K562 (cell line): Measurements from ENCODE around the gene SCYL3. TPM values are rescaled to one million over a fixed set of nuclear protein-coding genes. Genes with fewer than 3 reads are reported as not detected.

ENCODE experiments used
- ATAC-seq: fragments of 200-7000 bp; cut with Tn5 transposase; 3 replicates; pipeline ENCODE4 v1.9.1; 2020; ENCODE audit warnings: moderate library complexity
- BruUV-seq: library from RNA; stranded (reverse); fragments of 400-500 nt; replicated peaks from 2 replicates; lab custom pipeline; 2021; lab: Mats Ljungman, UMichigan
- CTCF ChIA-PET: fragments of 300-600 bp; formaldehyde crosslinking; extraction: SDS; loops from one replicate; lab custom pipeline; 2021; ENCODE audit warnings: low intra/inter-chr PET ratio; lab: Yijun Ruan, JAX
- POLR2A ChIA-PET: fragments of 300-600, 350-650 bp; sonication (Branson Sonifier 250); formaldehyde crosslinking; extraction: SDS; loops from one replicate; lab custom pipeline; 2021; ENCODE audit warnings: antibody characterized with exemption, inconsistent platforms; lab: Yijun Ruan, JAX
- DNase-seq, 4 experiments: peaks; one replicate each; pipeline versions ENCODE4 v3.0.0 to v3.0.0-alpha.2; 2011 to 2018; ENCODE audit warnings: low spot score in 3 of 4, mixed read lengths in 3 of 4; ENCODE audit errors: extremely low read depth in 1 of 4
- FAIRE-seq: peaks from 2 replicates; lab custom pipeline; 2011; peaks lifted over from hg19 to GRCh38; lab: Jason Lieb, UNC
- H2AFZ ChIP-seq: 2 replicates; pipeline ENCODE4 v1.6.0; 2011; ENCODE audit warnings: low read depth, low read length, control low read depth, inconsistent platforms
- H3K27ac ChIP-seq: fragments of 200-600 bp; 3 replicates; pipeline ENCODE4 v1.8.0; 2011; ENCODE audit warnings: low read depth, mild to moderate bottlenecking, control low read depth, inconsistent platforms, low read length, moderate library complexity, mixed read lengths; ENCODE audit errors: extremely low read depth
- H3K27me3 ChIP-seq, 2 experiments: fragments of 300-600 bp in 1 of 2; 2 replicates in 1 of 2; 3 replicates in 1 of 2; pipeline versions ENCODE4 v1.6.0 to v1.8.0; 2011; ENCODE audit warnings: inconsistent platforms in 2 of 2, low read length in 2 of 2, mild to moderate bottlenecking in 1 of 2, mixed read lengths in 1 of 2, moderate library complexity in 1 of 2; ENCODE audit not compliant: control insufficient read depth in 2 of 2, insufficient read depth in 2 of 2
- H3K36me3 ChIP-seq: fragments of 300-600 bp; 3 replicates; pipeline ENCODE4 v1.8.0; 2011; ENCODE audit warnings: mild to moderate bottlenecking, low read length, inconsistent platforms; ENCODE audit not compliant: control insufficient read depth, insufficient read depth
- H3K4me1 ChIP-seq, 2 experiments: fragments of 200-600 bp in 1 of 2; replicated peaks in 1 of 2; 2 replicates in 1 of 2; 3 replicates in 1 of 2; pipeline versions ENCODE4 v1.5.1 to v1.8.0; 2011; ENCODE audit warnings: inconsistent platforms in 2 of 2, low read length in 2 of 2, mild to moderate bottlenecking in 1 of 2, mixed read lengths in 1 of 2, moderate library complexity in 1 of 2; ENCODE audit not compliant: control insufficient read depth in 2 of 2, insufficient read depth in 2 of 2
- H3K4me2 ChIP-seq: 2 replicates; pipeline ENCODE4 v1.6.1; 2011; ENCODE audit warnings: low read length, control low read depth, inconsistent platforms, mixed read lengths; ENCODE audit not compliant: insufficient read depth
- H3K4me3 ChIP-seq: fragments of 200-600 bp; sonication (generic), shearing (Covaris generic); 2 replicates; pipeline ENCODE4 v1.5.1; 2016; ENCODE audit warnings: control low read depth, inconsistent platforms
- H3K79me2 ChIP-seq: fragments of 200-600 bp; 3 replicates; pipeline ENCODE4 v1.8.0; 2011; ENCODE audit warnings: low read length, inconsistent platforms; ENCODE audit not compliant: control insufficient read depth, insufficient read depth
- H3K9ac ChIP-seq, 2 experiments: 2 replicates each; pipeline versions ENCODE4 v1.6.0 to v1.6.1; 2011; ENCODE audit warnings: low read depth in 2 of 2, low read length in 2 of 2, control low read depth in 1 of 2, inconsistent platforms in 1 of 2, mild to moderate bottlenecking in 1 of 2, mixed read lengths in 1 of 2; ENCODE audit not compliant: insufficient read depth in 1 of 2
- H3K9me1 ChIP-seq: one replicate; pipeline ENCODE4 v1.6.0; 2011; ENCODE audit warnings: inconsistent platforms, mild to moderate bottlenecking, low read length, moderate library complexity; ENCODE audit not compliant: control insufficient read depth, insufficient read depth
- H3K9me3 ChIP-seq: replicated peaks from 2 replicates; pipeline ENCODE4 v1.5.1; 2011; ENCODE audit warnings: low read depth, low read length, inconsistent platforms; ENCODE audit not compliant: control insufficient read depth, insufficient read depth
- H4K20me1 ChIP-seq: replicated peaks from 2 replicates; pipeline ENCODE4 v1.6.1; 2011; ENCODE audit warnings: low read length, inconsistent platforms, mixed read lengths; ENCODE audit not compliant: control insufficient read depth, insufficient read depth
- DDX20 ChIP-seq: fragments of 450-650 bp; IDR thresholded peaks from 2 replicates; pipeline ENCODE4 v1.6.1; 2016; ENCODE audit warnings: missing genetic modification characterization, low read depth, mild to moderate bottlenecking, missing compliant biosample characterization, moderate library complexity
- GTF2A2 ChIP-seq: IDR thresholded peaks from 2 replicates; pipeline ENCODE4 v1.6.1; 2016; ENCODE audit warnings: mild to moderate bottlenecking, missing genetic modification characterization, missing compliant biosample characterization
- KDM2B ChIP-seq: fragments of 250-450 bp; sonication (Bioruptor Pico); IDR thresholded peaks from 2 replicates; pipeline ENCODE4 v1.8.0; 2021; ENCODE audit warnings: mild to moderate bottlenecking, moderate library complexity
- NR2C2 ChIP-seq, 2 experiments: fragments of 200-800 bp in 1 of 2; sonication (Bioruptor generic) in 1 of 2; sonication (generic) in 1 of 2; formaldehyde crosslinking in 1 of 2; IDR thresholded peaks; 2 replicates each; pipeline versions ENCODE4 v1.6.1 to v1.8.0; 2016 to 2022; ENCODE audit warnings: mild to moderate bottlenecking in 1 of 2, missing compliant biosample characterization in 1 of 2, missing genetic modification characterization in 1 of 2, missing genetic modification reagents in 1 of 2
- PCBP2 ChIP-seq: fragments of 200-400 bp; formaldehyde crosslinking; IDR thresholded peaks from 2 replicates; pipeline ENCODE4 v1.6.1; 2018; ENCODE audit warnings: low read length, low read depth, mild to moderate bottlenecking, moderate library complexity; ENCODE audit not compliant: poor library complexity, severe bottlenecking
- PHF20 ChIP-seq: fragments of 450-650 bp; IDR thresholded peaks from 2 replicates; pipeline ENCODE4 v1.6.1; 2018; ENCODE audit not compliant: partially characterized antibody
- POLR3G ChIP-seq: IDR thresholded peaks from 2 replicates; pipeline ENCODE4 v1.6.1; 2011; ENCODE audit not compliant: insufficient read length, insufficient replicate concordance; ENCODE audit errors: extremely low read depth
- SLC30A9 ChIP-seq: fragments of 250-450 bp; sonication (Bioruptor Pico); IDR thresholded peaks from 2 replicates; pipeline ENCODE4 v1.8.0; 2022; ENCODE audit warnings: mild to moderate bottlenecking, moderate library complexity
- TCFL5 ChIP-seq: fragments of 250-450 bp; sonication (Bioruptor Pico); conservative IDR thresholded peaks from 2 replicates; pipeline ENCODE4 v1.6.1; 2021; ENCODE audit warnings: mild to moderate bottlenecking, moderate library complexity, matching md5 sums
- TRIM25 ChIP-seq: fragments of 450-650 bp; IDR thresholded peaks from 2 replicates; pipeline ENCODE4 v1.7.0; 2016; ENCODE audit warnings: borderline replicate concordance
- U2AF2 ChIP-seq: fragments of 200-400 bp; formaldehyde crosslinking; optimal IDR thresholded peaks from 2 replicates; pipeline ENCODE3; 2017; ENCODE audit warnings: low read depth, mild to moderate bottlenecking, low read length
- YBX1 ChIP-seq: fragments of 450-650 bp; IDR thresholded peaks from 2 replicates; pipeline ENCODE4 v1.7.1; 2016; ENCODE audit warnings: mild to moderate bottlenecking
- ZNF121 ChIP-seq: sonication (generic); formaldehyde crosslinking; conservative IDR thresholded peaks from 2 replicates; pipeline ENCODE4 v1.8.0; 2022; ENCODE audit warnings: missing genetic modification reagents
- ZNF589 ChIP-seq: fragments of 200-800 bp; sonication (Bioruptor generic); IDR thresholded peaks from 2 replicates; pipeline ENCODE4 v1.6.1; 2016; ENCODE audit warnings: low read depth, missing genetic modification characterization, missing compliant biosample characterization
- WGBS: fragments of 100-300 bp; shearing (Covaris generic); methylation state at CpG from one replicate; pipeline ENCODE4 v1.1.6; 2016; ENCODE audit warnings: low coverage, mixed read lengths; ENCODE audit not compliant: insufficient coverage; ENCODE audit errors: missing lambda C conversion rate; 5-methylcytosine and 5-hydroxymethylcytosine counted together
- in situ Hi-C: fragments of 300-500 bp; cut with MboI; formaldehyde crosslinking; loops from 4 replicates; pipeline ENCODE4 v1.15.0; 2018; ENCODE audit warnings: inconsistent platforms, mixed read lengths
- intact Hi-C: fragments of 100-400 bp; cut with micrococcal nuclease; formaldehyde crosslinking; loops from 2 replicates; pipeline ENCODE4 v1.14.2; 2022
- polyA plus RNA-seq, 8 experiments: library from polyadenylated mRNA; depleted of rRNA in 4 of 8; stranded (reverse) in 5 of 8; unstranded in 3 of 8; fragments of >200 nt; fragmentation: Nextera tagmentation in 2 of 8; fragmentation: Illumina TruSeq in 1 of 8; extraction: Ambion mirVana in 2 of 8; extraction: Trizol in 1 of 8; gene quantifications; 2 replicates each; pipeline versions ENCODE4 v1.2.1 to v1.2.3, GENCODE V29; 2011 to 2014; ENCODE audit warnings: inconsistent platforms in 1 of 8, missing spikeins in 1 of 8
- total RNA-seq, 7 experiments: library from RNA; depleted of rRNA in 6 of 7; stranded (reverse); fragments of >200 nt in 6 of 7; fragmentation: Illumina TruSeq in 2 of 7; extraction: Trizol in 2 of 7; gene quantifications; 2 replicates each; pipeline versions ENCODE4 v1.2.1 to v1.2.3, GENCODE V29; 2011 to 2021; ENCODE audit warnings: low replicate concordance in 1 of 7

The SCYL3 gene
- total and polyA plus RNA-seq, 9 of the 15 experiments (the other 6 are each of a cell fraction or from before 2014, with no cell fraction given) = 3.6 to 11.4 (median 7.1) TPM

- TF ChIP-seq ZNF121 (CRISPR knock-in tag) (no peak), SLC30A9 (no peak), PHF20 (no peak), YBX1 (no peak), DDX20 (tag) (no peak), TCFL5 (CRISPR knock-in tag) (no peak), ZNF589 (CRISPR knock-in tag) (no peak), NR2C2 (CRISPR knock-in tag; IDR thresholded peaks at IDR 0.05) (no peak), NR2C2 (tag; IDR thresholded peaks at IDR 0.05) (no peak), GTF2A2 (tag) (no peak), U2AF2 (no peak), TRIM25 (no peak), POLR3G (no peak), KDM2B (CRISPR knock-in tag) (no peak), PCBP2 (no peak)
- WGBS = 93% methylated on average over 1 of the region's 1 CpG
- FAIRE-seq (no peak), DNase-seq (no peak), ATAC-seq (no peak)
- ChIA-PET CTCF (no interaction called here), POLR2A (no interaction called here)
- Histone ChIP-seq H3K9ac (no peak overlapping the region), H3K4me3 (no peak overlapping the region), H4K20me1 (no peaks in the 10 kb centered on the region), H3K27me3 (no peaks in the 10 kb centered on the region), H3K4me2 (no peak overlapping the region), H2AFZ (no peak overlapping the region), H3K4me1 (no peaks in the 10 kb centered on the region), H3K9me1 (no peaks in the 10 kb centered on the region), H3K79me2 (no peaks in the 10 kb centered on the region), H3K9me3 (no peaks in the 10 kb centered on the region), H3K36me3 (peaks cover 61% of the 10 kb centered on the region), H3K27ac (no peak overlapping the region)
- BruUV-seq = no TSS peak
- intact Hi-C loops (no loop called here), in situ Hi-C loops (no loop called here)
Observed at GRCh38 chr1:169816617-169817016, 77.1 kb downstream of the SCYL3 start.
